HEK293 (cell line): ENCODE measurements around the gene GPR89A.

Source experiments
- CTCF ChIP-seq: fragments of 450-650 bp; formaldehyde crosslinking; IDR thresholded peaks from 2 replicates; pipeline ENCODE4 v1.5.1; 2016; ENCODE audit warnings: missing biosample characterization, missing genetic modification characterization
- GLIS2 ChIP-seq: fragments of 450-650 bp; formaldehyde crosslinking; IDR thresholded peaks from 2 replicates; pipeline ENCODE4 v1.5.1; 2016; ENCODE audit warnings: missing biosample characterization, missing genetic modification characterization
- PRDM1 ChIP-seq: fragments of 450-650 bp; formaldehyde crosslinking; IDR thresholded peaks from 2 replicates; pipeline ENCODE4; 2016; ENCODE audit warnings: missing biosample characterization, missing genetic modification characterization
- TCF7L2 ChIP-seq: IDR thresholded peaks from 2 replicates; pipeline ENCODE4 v1.6.1; 2011; ENCODE audit warnings: low read depth, mild to moderate bottlenecking, inconsistent platforms, low read length, moderate library complexity, borderline replicate concordance
- ZNF175 ChIP-seq: fragments of 450-650 bp; formaldehyde crosslinking; IDR thresholded peaks from 2 replicates; pipeline ENCODE4 v1.5.1; 2016; ENCODE audit warnings: missing biosample characterization, missing genetic modification characterization
- ZNF184 ChIP-seq: fragments of 450-650 bp; IDR thresholded peaks from 2 replicates; pipeline ENCODE4 v1.5.1; 2018; ENCODE audit warnings: missing biosample characterization, mild to moderate bottlenecking, missing genetic modification characterization
- ZNF266 ChIP-seq: fragments of 450-650 bp; formaldehyde crosslinking; IDR thresholded peaks from 2 replicates; pipeline ENCODE4 v1.5.1; 2016; ENCODE audit warnings: missing biosample characterization, missing genetic modification characterization, low read depth
- ZNF292 ChIP-seq: fragments of 450-650 bp; formaldehyde crosslinking; IDR thresholded peaks from 2 replicates; pipeline ENCODE4 v1.5.1; 2016; ENCODE audit warnings: low read depth, missing biosample characterization, missing genetic modification characterization, borderline replicate concordance
- ZNF391 ChIP-seq: fragments of 450-650 bp; formaldehyde crosslinking; IDR thresholded peaks from 2 replicates; pipeline ENCODE4 v1.5.1; 2016; ENCODE audit warnings: low read depth, missing biosample characterization, missing genetic modification characterization, borderline replicate concordance
- ZNF423 ChIP-seq: fragments of 450-650 bp; formaldehyde crosslinking; IDR thresholded peaks from 2 replicates; pipeline ENCODE4 v1.5.1; 2016; ENCODE audit warnings: missing biosample characterization, missing genetic modification characterization
- ZNF785 ChIP-seq: fragments of 450-650 bp; formaldehyde crosslinking; IDR thresholded peaks from 2 replicates; pipeline ENCODE4 v1.5.1; 2016; ENCODE audit warnings: missing biosample characterization, missing genetic modification characterization
- ZNF791 ChIP-seq: fragments of 450-650 bp; formaldehyde crosslinking; IDR thresholded peaks from 2 replicates; pipeline ENCODE4 v1.5.1; 2016; ENCODE audit warnings: missing biosample characterization, missing genetic modification characterization
- ZXDB ChIP-seq: fragments of 450-650 bp; formaldehyde crosslinking; IDR thresholded peaks from 2 replicates; pipeline ENCODE4 v1.5.1; 2016; ENCODE audit warnings: missing biosample characterization, missing genetic modification characterization

DNA sequence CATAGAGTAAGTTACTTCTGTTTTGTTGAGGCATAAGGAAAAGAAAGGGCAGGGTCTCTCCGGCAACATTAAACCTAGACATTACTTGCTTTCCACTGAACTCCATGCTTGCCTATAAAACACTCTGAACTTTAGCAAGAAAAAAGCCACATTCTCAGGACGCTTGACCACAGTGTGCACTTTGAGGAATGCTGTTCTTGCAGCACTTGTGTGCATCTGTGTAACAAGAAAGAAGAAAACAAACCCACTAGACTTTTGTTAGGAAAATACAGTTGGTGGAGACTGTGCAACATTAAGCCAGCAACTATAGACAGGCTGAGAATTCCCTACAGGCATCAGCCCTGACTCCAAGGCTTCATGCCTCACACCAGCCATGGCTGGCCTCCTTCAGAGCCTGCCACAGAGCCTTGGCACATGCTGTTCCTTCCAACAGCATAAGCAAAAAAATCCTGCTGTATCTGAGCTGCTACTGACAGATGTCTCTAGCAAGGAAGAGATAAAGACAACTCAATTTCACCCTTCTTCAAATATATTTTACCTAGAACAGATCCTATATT lies 93.6 kb downstream of the GPR89A start:
- no peak for TF ChIP-seq CTCF
- no peak for TF ChIP-seq ZXDB (tag by site-specific recombination)
- no peak for TF ChIP-seq ZNF791 (tag by site-specific recombination)
- no peak for TF ChIP-seq PRDM1
- no peak for TF ChIP-seq ZNF266
- TF ChIP-seq ZNF175 (tag by site-specific recombination) = no peak
- TF ChIP-seq GLIS2 = no peak
- TF ChIP-seq TCF7L2 = no peak
- TF ChIP-seq ZNF292 (tag by site-specific recombination) = no peak
- TF ChIP-seq ZNF785 (tag by site-specific recombination) = no peak
- TF ChIP-seq ZNF391 (tag by site-specific recombination) = no peak
- TF ChIP-seq ZNF423 = no peak
- no peak for TF ChIP-seq ZNF184
